Measurements from ENCODE around the gene AJAP1.

DNA sequence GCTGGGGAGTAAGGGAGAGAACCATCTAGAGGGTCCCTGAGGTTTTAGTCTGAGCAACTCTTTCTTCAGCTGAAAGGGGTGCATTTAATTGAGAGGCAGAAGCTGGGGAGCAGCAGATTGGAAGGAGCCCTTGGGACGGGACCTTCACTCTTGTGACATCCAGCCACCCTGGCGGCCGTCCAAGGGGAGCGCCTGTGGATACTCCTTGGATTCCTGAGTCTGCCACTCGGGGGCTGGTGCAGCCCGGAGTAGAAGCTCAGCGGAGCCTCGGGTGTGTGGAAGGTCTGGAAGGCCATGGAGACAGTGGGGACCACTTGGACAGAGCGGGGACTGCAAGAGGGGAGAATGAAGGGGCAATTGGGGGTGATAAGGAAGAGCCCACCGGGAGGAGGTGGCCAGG, 68.7 kb downstream of the AJAP1 start:
- no peak for TF ChIP-seq BACH2 (CRISPR knock-in tag; IDR thresholded peaks at IDR 0.05; ENCODE audit: borderline replicate concordance)
- TF ChIP-seq PATZ1 (CRISPR knock-in tag; IDR thresholded peaks at IDR 0.05; ENCODE audit: borderline replicate concordance): no peak
